Mammary epithelial cell (primary cell): ENCODE measurements around the gene CTDSP2.

ENCODE experiments used
- EZH2 ChIP-seq: IDR thresholded peaks from 2 replicates; pipeline ENCODE4 v1.6.1; 2012; ENCODE audit warnings: low read length, inconsistent platforms, borderline replicate concordance
- TF ChIP-seq, protein P1 (sequence below), 2 donors: IDR thresholded peaks in 1 of 2; conservative IDR thresholded peaks in 1 of 2; 2 replicates each; pipeline ENCODE4 v1.5.1; 2011 to 2012; ENCODE audit warnings: inconsistent platforms in 2 of 2, low read length in 2 of 2, mild to moderate bottlenecking in 2 of 2, control low read depth in 1 of 2, low read depth in 1 of 2; ENCODE audit not compliant: insufficient read depth in 1 of 2; ENCODE audit errors: extremely low read depth in 1 of 2

DNA sequence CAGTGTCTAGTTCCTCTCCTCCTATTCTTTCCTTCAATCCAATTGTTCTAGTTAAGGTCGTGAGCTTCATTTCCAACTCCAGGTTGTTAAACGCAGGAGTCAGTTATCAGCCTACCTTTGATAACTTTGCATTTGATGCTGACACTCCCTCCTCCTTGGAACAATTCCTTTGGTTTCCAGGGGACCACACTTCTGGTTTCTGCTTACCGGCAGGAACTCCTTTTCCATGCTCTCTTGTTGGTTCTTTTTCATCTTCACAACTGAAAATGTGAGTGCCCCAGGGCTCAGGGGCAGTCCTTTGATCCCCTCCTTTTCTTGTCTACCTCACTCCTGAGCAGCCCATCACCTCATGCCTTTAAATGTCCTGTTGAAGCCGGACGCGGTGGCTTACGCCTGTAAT lies 69.2 kb downstream of the CTDSP2 start:
- TF ChIP-seq, protein P1, sequence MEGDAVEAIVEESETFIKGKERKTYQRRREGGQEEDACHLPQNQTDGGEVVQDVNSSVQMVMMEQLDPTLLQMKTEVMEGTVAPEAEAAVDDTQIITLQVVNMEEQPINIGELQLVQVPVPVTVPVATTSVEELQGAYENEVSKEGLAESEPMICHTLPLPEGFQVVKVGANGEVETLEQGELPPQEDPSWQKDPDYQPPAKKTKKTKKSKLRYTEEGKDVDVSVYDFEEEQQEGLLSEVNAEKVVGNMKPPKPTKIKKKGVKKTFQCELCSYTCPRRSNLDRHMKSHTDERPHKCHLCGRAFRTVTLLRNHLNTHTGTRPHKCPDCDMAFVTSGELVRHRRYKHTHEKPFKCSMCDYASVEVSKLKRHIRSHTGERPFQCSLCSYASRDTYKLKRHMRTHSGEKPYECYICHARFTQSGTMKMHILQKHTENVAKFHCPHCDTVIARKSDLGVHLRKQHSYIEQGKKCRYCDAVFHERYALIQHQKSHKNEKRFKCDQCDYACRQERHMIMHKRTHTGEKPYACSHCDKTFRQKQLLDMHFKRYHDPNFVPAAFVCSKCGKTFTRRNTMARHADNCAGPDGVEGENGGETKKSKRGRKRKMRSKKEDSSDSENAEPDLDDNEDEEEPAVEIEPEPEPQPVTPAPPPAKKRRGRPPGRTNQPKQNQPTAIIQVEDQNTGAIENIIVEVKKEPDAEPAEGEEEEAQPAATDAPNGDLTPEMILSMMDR (conservative IDR thresholded peaks at IDR 0.05 in 1 of 2, IDR thresholded peaks at IDR 0.05 in 1 of 2; ENCODE audit: extremely low read depth in 1 of 2, insufficient read depth in 1 of 2, low read depth in 1 of 2, low read length in 2 of 2): no peak
- no peak for TF ChIP-seq EZH2
